Right atrium auricular region (tissue), 2 donors: ENCODE measurements around the gene CALB2. TPM values are rescaled to one million over a fixed set of nuclear protein-coding genes. Genes with fewer than 3 reads are reported as not detected.
"Not testable (repeated sequence)": the region's sequence is repeated elsewhere in the genome, so short reads cannot be mapped to it uniquely, and the experiment has no call there.

Experiments used
- DNase-seq: peaks from one replicate; pipeline ENCODE4 v3.0.0-alpha.2; 2019; ENCODE audit warnings: low spot score
- H3K27ac ChIP-seq, 2 donors: fragments of 200-600 bp; sonication (generic); 1 replicate in 1 of 2; 2 replicates in 1 of 2; pipeline ENCODE4 v1.5.1; 2016 to 2019
- H3K27me3 ChIP-seq, 2 donors: fragments of 200-600 bp; sonication (generic); one replicate each; pipeline versions ENCODE4 v1.5.1 to v1.6.0; 2017 to 2019
- H3K36me3 ChIP-seq: fragments of 200-600 bp; sonication (generic); one replicate; pipeline ENCODE4 v1.5.1; 2016
- H3K4me1 ChIP-seq, 2 donors: fragments of 200-600 bp; sonication (generic); one replicate each; pipeline versions ENCODE4 v1.5.1 to v1.6.0; 2017 to 2019
- H3K4me3 ChIP-seq, 2 donors: fragments of 200-600 bp; sonication (generic); 1 replicate in 1 of 2; 2 replicates in 1 of 2; pipeline ENCODE4 v1.5.1; 2017 to 2019; ENCODE audit warnings: mild to moderate bottlenecking in 1 of 2, moderate library complexity in 1 of 2
- H3K9me3 ChIP-seq, 2 donors: fragments of 200-600 bp; sonication (generic); one replicate each; pipeline ENCODE4 v1.5.1; 2019
- CTCF ChIP-seq, 2 donors: fragments of 200-600 bp; sonication (generic); IDR thresholded peaks; one replicate each; pipeline ENCODE4 v1.5.1; 2019; ENCODE audit warnings: antibody characterized with exemption in 2 of 2
- total RNA-seq, 2 donors: library from RNA; depleted of rRNA; stranded (reverse); fragments of >200 nt; gene quantifications; one replicate each; pipeline ENCODE4 v1.1.0, GENCODE V29; 2016

CALB2 gene
- total RNA-seq, result 10 to 100 TPM; 17.7 to 39.1 TPM

GRCh38 chr16:71358464-71358998 lies at the start of gene CALB2:
TSS of gene CALB2 (plus strand) at chr16:71358723. CDS start at chr16:71358793, 70 bp downstream.
- Histone ChIP-seq H3K27me3 (no peaks in the 10 kb centered on the region), H3K4me1 (peaks cover 0 to 12% of the 10 kb centered on the region in 2 donors), H3K9me3 (no peaks in the 10 kb centered on the region), H3K4me3 (peak within 1 kb of the TSS in 1 of 2 donors; percentile 28), H3K36me3 (no peaks in the 10 kb centered on the region), H3K27ac (no peak within 1 kb of the TSS)
- DNase-seq, result peak; percentile 66
- peak; percentile 98 to 99 for TF ChIP-seq CTCF (IDR thresholded peaks at IDR 0.05)

GRCh38 chr16:71311553-71312158 lies 46.9 kb upstream of the CALB2 start:
- TF ChIP-seq CTCF (IDR thresholded peaks at IDR 0.05), result peak; percentile 49 to 80
- no peak for DNase-seq
- no peaks in the 10 kb centered on the region for H3K9me3 ChIP-seq
- H3K4me1 ChIP-seq, result no peaks in the 10 kb centered on the region
- H3K4me3 ChIP-seq, result no peak overlapping the region
- H3K27me3 ChIP-seq, result no peaks in the 10 kb centered on the region
- H3K27ac ChIP-seq, result no peak overlapping the region
- no peaks in the 10 kb centered on the region for H3K36me3 ChIP-seq

GRCh38 chr16:71313591-71313990 lies 44.9 kb upstream of the CALB2 start:
- not testable (repeated sequence) for H3K36me3 ChIP-seq, DNase-seq, H3K9me3 ChIP-seq, H3K4me1 ChIP-seq, H3K4me3 ChIP-seq, H3K27me3 ChIP-seq, H3K27ac ChIP-seq

- Histone ChIP-seq H3K9me3 (no peaks in the 10 kb centered on the region), H3K4me1 (no peaks in the 10 kb centered on the region), H3K4me3 (no peak overlapping the region), H3K27me3 (no peaks in the 10 kb centered on the region), H3K27ac (no peak overlapping the region), H3K36me3 (no peaks in the 10 kb centered on the region)
- no peak for DNase-seq
- no peak for TF ChIP-seq CTCF (IDR thresholded peaks at IDR 0.05)
These were observed 43.3 kb upstream of the CALB2 start for GRCh38 chr16:71315269-71315668.

GRCh38 chr16:71319999-71320398 lies 38.5 kb upstream of the CALB2 start:
- Histone ChIP-seq H3K36me3 (no peaks in the 10 kb centered on the region), H3K4me1 (no peaks in the 10 kb centered on the region), H3K9me3 (no peaks in the 10 kb centered on the region), H3K27me3 (no peaks in the 10 kb centered on the region), H3K4me3 (no peak overlapping the region), H3K27ac (no peak overlapping the region)
- DNase-seq, result no peak
- no peak for TF ChIP-seq CTCF (IDR thresholded peaks at IDR 0.05)

GRCh38 chr16:71327720-71328119 lies 30.8 kb upstream of the CALB2 start:
- H3K4me3 ChIP-seq, result no peak overlapping the region
- H3K36me3 ChIP-seq, result no peaks in the 10 kb centered on the region
- H3K27me3 ChIP-seq, result no peaks in the 10 kb centered on the region
- H3K27ac ChIP-seq, result no peak overlapping the region
- peaks cover 4 to 6% of the 10 kb centered on the region in 2 donors for H3K9me3 ChIP-seq
- no peak for DNase-seq
- no peaks in the 10 kb centered on the region for H3K4me1 ChIP-seq
- no peak for TF ChIP-seq CTCF (IDR thresholded peaks at IDR 0.05)
